PC-3 (cell line): ENCODE data around the gene UVSSA. TPM values are rescaled to one million over a fixed set of nuclear protein-coding genes. Genes with fewer than 3 reads are reported as not detected.

Source experiments
- ATAC-seq: fragments of 200-7000 bp; cut with Tn5 transposase; 2 replicates; pipeline ENCODE4 v1.9.1; 2020; ENCODE audit warnings: mild to moderate bottlenecking, moderate library complexity
- BruUV-seq: library from RNA; stranded (reverse); fragments of 400-500 nt; replicated peaks from 2 replicates; lab custom pipeline; 2021; lab: Mats Ljungman, UMichigan
- CTCF ChIA-PET: fragments of 300-600 bp; sonication (Branson Sonifier 250); formaldehyde crosslinking; loops from one replicate; lab custom pipeline; 2022; ENCODE audit warnings: antibody characterized with exemption; lab: Charles Lee
- POLR2A ChIA-PET: fragments of 300-600 bp; sonication (Branson Sonifier 250); formaldehyde crosslinking; loops from one replicate; lab custom pipeline; 2022; ENCODE audit warnings: antibody characterized with exemption; ENCODE audit not compliant: unreplicated experiment; lab: Charles Lee
- DNase-seq: peaks from one replicate; pipeline ENCODE4 v3.0.0-alpha.2; 2015
- H2AFZ ChIP-seq: fragments of 300-600 bp; sonication (generic); 2 replicates; pipeline ENCODE4 v1.6.0; 2016; ENCODE audit warnings: antibody characterized with exemption, low read length
- H3F3A ChIP-seq: fragments of 300-600 bp; sonication (generic); one replicate; pipeline ENCODE4 v1.6.0; 2017; ENCODE audit warnings: antibody characterized with exemption, low read length, control low read depth, mild to moderate bottlenecking; ENCODE audit not compliant: unreplicated experiment
- H3K27ac ChIP-seq: fragments of 300-600 bp; sonication (generic); 2 replicates; pipeline ENCODE4 v1.5.1; 2016; ENCODE audit warnings: mild to moderate bottlenecking, low read length
- H3K27me3 ChIP-seq: fragments of 300-600 bp; sonication (generic); 2 replicates; pipeline ENCODE4 v1.6.1; 2016; ENCODE audit warnings: low read length, mixed read lengths
- H3K36me3 ChIP-seq: fragments of 300-600 bp; sonication (generic); 2 replicates; pipeline ENCODE4 v1.6.1; 2016; ENCODE audit warnings: low read depth, mixed run types, low read length, mixed read lengths
- H3K4me1 ChIP-seq: fragments of 300-600 bp; sonication (generic); 2 replicates; pipeline ENCODE4 v1.5.1; 2016; ENCODE audit warnings: low read length; ENCODE audit not compliant: insufficient read depth
- H3K4me2 ChIP-seq: fragments of 300-600 bp; sonication (generic); 2 replicates; pipeline ENCODE4 v1.6.0; 2016; ENCODE audit warnings: low read length
- H3K4me3 ChIP-seq: fragments of 300-600 bp; sonication (generic); 2 replicates; pipeline ENCODE4 v1.5.1; 2016; ENCODE audit warnings: mild to moderate bottlenecking, low read length, mixed read lengths
- H3K79me2 ChIP-seq: fragments of 300-600 bp; sonication (generic); 2 replicates; pipeline ENCODE4 v1.6.1; 2017; ENCODE audit warnings: low read length, mixed read lengths
- H3K9ac ChIP-seq: fragments of 300-600 bp; sonication (generic); 2 replicates; pipeline ENCODE4 v1.6.0; 2016; ENCODE audit warnings: mild to moderate bottlenecking, low read length
- H3K9me2 ChIP-seq: fragments of 300-600 bp; sonication (generic); replicated peaks from 2 replicates; pipeline ENCODE4 v1.6.1; 2016; ENCODE audit warnings: mixed run types, low read length, mixed read lengths
- H3K9me3 ChIP-seq: fragments of 300-600 bp; sonication (generic); 2 replicates; pipeline ENCODE4 v1.6.1; 2016; ENCODE audit warnings: low read length, mixed read lengths
- H4K20me1 ChIP-seq: fragments of 300-600 bp; sonication (generic); 2 replicates; pipeline ENCODE4 v1.6.1; 2016; ENCODE audit warnings: low read length, mixed read lengths
- EZH2 ChIP-seq: fragments of 300-600 bp; sonication (generic); IDR thresholded peaks from one replicate; pipeline ENCODE4 v1.6.1; 2017; ENCODE audit warnings: antibody characterized with exemption, mild to moderate bottlenecking, low read length; ENCODE audit not compliant: unreplicated experiment
- EZH2phosphoT487 ChIP-seq: fragments of 300-600 bp; sonication (generic); IDR thresholded peaks from 2 replicates; pipeline ENCODE4 v1.6.1; 2018; ENCODE audit warnings: mild to moderate bottlenecking, antibody characterized with exemption, low read length, borderline replicate concordance
- intact Hi-C: fragments of 100-400 bp; cut with micrococcal nuclease; formaldehyde crosslinking; loops from 2 replicates; pipeline ENCODE4 v1.9.0; 2023
- total RNA-seq: library from RNA; depleted of rRNA; stranded (reverse); fragments of >200 nt; gene quantifications from 2 replicates; pipeline ENCODE4 v1.2.3, GENCODE V29; 2014
- TF ChIP-seq, protein P1 (sequence below): fragments of 300-600 bp; sonication (generic); conservative IDR thresholded peaks from 2 replicates; pipeline ENCODE4 v1.5.1; 2017; ENCODE audit warnings: antibody characterized with exemption, low read depth, mild to moderate bottlenecking, low read length

UVSSA gene
- total RNA-seq, 1 experiment from 2014 or later, result 6.2 TPM

DNA sequence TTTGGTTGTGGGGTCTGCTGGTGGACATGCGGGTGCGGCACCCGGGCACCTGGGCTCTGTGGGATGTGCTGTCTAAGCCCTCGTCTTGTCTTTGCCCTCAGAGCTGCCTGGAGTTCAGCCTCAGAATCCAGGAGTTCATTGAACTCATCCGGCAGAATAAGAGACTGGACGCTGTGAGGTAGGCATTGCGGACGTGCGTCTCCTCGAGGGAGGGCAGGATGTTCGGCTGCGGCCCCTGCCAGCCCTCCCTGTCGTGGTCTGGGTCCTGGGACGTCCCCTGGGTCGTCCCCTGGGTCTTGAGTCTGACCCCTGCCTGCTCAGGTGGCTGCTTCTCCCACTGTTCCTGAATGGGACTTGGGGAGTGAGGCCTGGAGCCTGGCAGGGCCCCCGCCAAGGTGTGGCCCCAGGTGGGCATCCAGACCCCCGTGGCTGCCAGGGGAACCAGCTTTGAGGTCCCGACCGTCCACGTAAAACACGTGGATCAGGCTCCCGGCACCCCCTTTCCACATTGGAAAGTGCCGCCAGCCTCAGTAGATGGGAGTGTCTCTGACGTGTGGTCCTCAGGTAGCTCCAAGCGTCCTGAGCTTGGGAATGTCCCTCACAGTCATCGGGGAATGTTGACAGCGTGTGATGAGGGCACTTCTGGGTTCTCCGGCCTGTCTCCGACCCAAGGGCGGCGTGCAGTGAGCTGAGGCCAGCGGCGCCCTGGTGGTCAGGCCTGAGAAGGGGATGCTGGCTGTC, 19.3 kb upstream of the UVSSA start:
- intact Hi-C loops, result no loop called here
- peaks cover 7% of the 10 kb centered on the region for H3K36me3 ChIP-seq

DNA sequence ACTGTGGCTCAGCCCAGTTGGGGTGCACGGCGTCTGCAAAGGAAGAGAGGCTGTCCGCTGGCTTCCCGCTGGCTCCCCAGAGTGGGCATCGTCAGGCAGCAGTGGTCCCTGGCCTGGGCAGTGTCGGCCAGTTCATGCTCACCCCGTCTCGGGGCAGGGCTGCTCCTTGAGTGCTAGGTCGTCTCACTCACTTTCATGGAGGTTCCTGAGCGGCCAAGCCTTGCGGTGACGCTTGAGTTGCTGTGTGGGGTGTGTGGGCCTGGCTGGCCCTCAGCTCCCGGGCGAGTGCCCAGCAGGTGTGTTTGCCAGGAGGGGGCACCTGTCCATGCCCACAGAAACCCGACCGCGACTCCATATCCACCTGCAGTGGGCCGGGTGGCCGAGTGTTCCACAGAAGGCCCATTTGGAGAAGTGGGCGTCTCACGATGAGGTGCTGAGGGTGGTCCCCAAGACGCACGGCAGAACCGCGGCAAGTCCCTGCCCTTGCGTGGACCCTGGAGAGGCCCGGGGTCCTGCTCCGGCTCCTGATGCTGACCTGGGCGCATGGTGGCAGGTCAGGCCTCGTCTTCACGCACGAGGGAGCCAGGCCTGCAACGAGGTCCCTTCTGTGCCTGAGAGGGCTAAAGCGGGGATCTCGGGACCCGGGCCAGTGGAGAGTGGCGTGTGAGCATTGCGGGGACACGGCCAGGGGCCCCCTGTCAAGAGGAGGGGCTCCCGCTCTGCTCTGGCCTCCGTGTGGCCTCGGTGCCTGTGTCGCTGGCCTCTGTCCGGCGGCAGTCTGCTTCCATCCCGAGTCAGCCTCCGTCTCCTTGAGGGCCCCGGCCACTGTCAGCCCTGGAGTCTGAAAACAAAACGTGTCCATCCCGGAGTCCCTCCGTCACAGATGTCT, 18.5 kb upstream of the UVSSA start:
- Histone ChIP-seq H2AFZ (no peak overlapping the region), H3K9me3 (no peaks in the 10 kb centered on the region), H4K20me1 (peaks cover 3% of the 10 kb centered on the region; the same call in 1 of the 2 replicates), H3K27ac (no peak overlapping the region), H3K4me2 (no peak overlapping the region), H3K4me3 (no peak overlapping the region), H3K4me1 (peaks cover 13% of the 10 kb centered on the region), H3K36me3 (peaks cover 7% of the 10 kb centered on the region), H3K9ac (no peak overlapping the region), H3F3A (no peaks in the 10 kb centered on the region), H3K79me2 (peaks cover 22% of the 10 kb centered on the region; the same call in 1 of the 2 replicates), H3K9me2 (no peaks in the 10 kb centered on the region), H3K27me3 (no peaks in the 10 kb centered on the region)
- intact Hi-C loops, result no loop called here
- CTCF ChIA-PET, result no interaction called here
- DNase-seq (no peak), ATAC-seq (no peak)
- no peak for TF ChIP-seq EZH2phosphoT487
- no peak for TF ChIP-seq EZH2
- TF ChIP-seq, protein P1, sequence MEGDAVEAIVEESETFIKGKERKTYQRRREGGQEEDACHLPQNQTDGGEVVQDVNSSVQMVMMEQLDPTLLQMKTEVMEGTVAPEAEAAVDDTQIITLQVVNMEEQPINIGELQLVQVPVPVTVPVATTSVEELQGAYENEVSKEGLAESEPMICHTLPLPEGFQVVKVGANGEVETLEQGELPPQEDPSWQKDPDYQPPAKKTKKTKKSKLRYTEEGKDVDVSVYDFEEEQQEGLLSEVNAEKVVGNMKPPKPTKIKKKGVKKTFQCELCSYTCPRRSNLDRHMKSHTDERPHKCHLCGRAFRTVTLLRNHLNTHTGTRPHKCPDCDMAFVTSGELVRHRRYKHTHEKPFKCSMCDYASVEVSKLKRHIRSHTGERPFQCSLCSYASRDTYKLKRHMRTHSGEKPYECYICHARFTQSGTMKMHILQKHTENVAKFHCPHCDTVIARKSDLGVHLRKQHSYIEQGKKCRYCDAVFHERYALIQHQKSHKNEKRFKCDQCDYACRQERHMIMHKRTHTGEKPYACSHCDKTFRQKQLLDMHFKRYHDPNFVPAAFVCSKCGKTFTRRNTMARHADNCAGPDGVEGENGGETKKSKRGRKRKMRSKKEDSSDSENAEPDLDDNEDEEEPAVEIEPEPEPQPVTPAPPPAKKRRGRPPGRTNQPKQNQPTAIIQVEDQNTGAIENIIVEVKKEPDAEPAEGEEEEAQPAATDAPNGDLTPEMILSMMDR, result no peak
- POLR2A ChIA-PET, result no interaction called here
- no TSS peak for BruUV-seq

More for the DNA sequence above, 19.3 kb upstream of the UVSSA start:
- Histone ChIP-seq H3K9me2 (no peaks in the 10 kb centered on the region), H4K20me1 (peaks cover 3% of the 10 kb centered on the region; the same call in 1 of the 2 replicates), H3K4me3 (no peak overlapping the region), H3K4me2 (no peak overlapping the region), H3K27me3 (no peaks in the 10 kb centered on the region), H2AFZ (no peak overlapping the region), H3F3A (peaks cover 4% of the 10 kb centered on the region), H3K9me3 (no peaks in the 10 kb centered on the region), H3K79me2 (peaks cover 22% of the 10 kb centered on the region; the same call in 1 of the 2 replicates), H3K4me1 (peaks cover 19% of the 10 kb centered on the region), H3K27ac (no peak overlapping the region), H3K9ac (no peak overlapping the region)
- ChIA-PET CTCF (no interaction called here), POLR2A (no interaction called here)
- no peak for ATAC-seq
- no TSS peak for BruUV-seq
- no peak for DNase-seq
- TF ChIP-seq, protein P1, result no peak
- TF ChIP-seq EZH2 (no peak), EZH2phosphoT487 (no peak)
